Left lung (tissue), 10 donors: ENCODE results near the gene ANKRD12. TPM values are rescaled to one million over a fixed set of nuclear protein-coding genes. Genes with fewer than 3 reads are reported as not detected.

Experiments
- ATAC-seq: fragments of 200-7000 bp; cut with Tn5 transposase; one replicate; pipeline ENCODE4 v1.9.1; 2020; ENCODE audit warnings: moderate library complexity
- DNase-seq, 4 donors: peaks; one replicate each; pipeline ENCODE4 v3.0.0-alpha.2; 2013 to 2020
- H3K27ac ChIP-seq, 2 donors: fragments of 200-600 bp; sonication (generic) in 1 of 2; one replicate each; pipeline versions ENCODE4 v1.5.0 to v1.8.0; 2020 to 2021
- H3K27me3 ChIP-seq, 2 donors: fragments of 200-600 bp; sonication (generic) in 1 of 2; one replicate each; pipeline versions ENCODE4 v1.5.0 to v1.8.0; 2020 to 2021
- H3K36me3 ChIP-seq, 2 donors: fragments of 200-600 bp; sonication (generic) in 1 of 2; one replicate each; pipeline versions ENCODE4 v1.5.0 to v1.8.0; 2020 to 2021
- H3K4me1 ChIP-seq, 2 donors: fragments of 200-600 bp; one replicate each; pipeline ENCODE4 v1.8.0; 2021
- H3K4me3 ChIP-seq, 2 donors: fragments of 200-600 bp; sonication (generic) in 1 of 2; one replicate each; pipeline versions ENCODE4 v1.5.0 to v1.8.0; 2020 to 2021; ENCODE audit warnings: mild to moderate bottlenecking in 1 of 2
- H3K9me3 ChIP-seq, 2 donors: fragments of 200-600 bp; sonication (generic) in 1 of 2; one replicate each; pipeline versions ENCODE4 v1.5.0 to v1.8.0; 2020 to 2021
- intact Hi-C, 2 donors: fragments of 100-400 bp; cut with DNase I; formaldehyde crosslinking; loops; one replicate each; pipeline versions ENCODE4 v1.11.2 to v1.14.2; 2022
- polyA plus RNA-seq, 6 donors: library from polyadenylated mRNA; unstranded; fragments of 120-200 nt; gene quantifications; one replicate each; pipeline ENCODE4 v1.2.1, GENCODE V29; 2013; ENCODE audit not compliant: insufficient read length in 6 of 6
- total RNA-seq, 2 donors: library from RNA; stranded (reverse); fragmentation: NEBNext Ultra II Directional; extraction: Animal tissue kit (Norgen Biotek cat#: 25700); gene quantifications; one replicate each; pipeline ENCODE4 v1.2.1, GENCODE V29; 2021
- TF ChIP-seq, protein P1 (sequence below), 2 donors: fragments of 200-600 bp; sonication (generic) in 1 of 2; IDR thresholded peaks; one replicate each; pipeline versions ENCODE4 v1.5.0 to v1.8.0; 2021; ENCODE audit warnings: antibody characterized with exemption in 2 of 2
- donor health status: DM: no; HTN: yes; CAD: no.
- donor health status: DM: no; HTN: no; CAD: no.

The ANKRD12 gene
- total and polyA plus RNA-seq, 8 donors, result 20.0 to 64.3 (median 31.4) TPM

DNA sequence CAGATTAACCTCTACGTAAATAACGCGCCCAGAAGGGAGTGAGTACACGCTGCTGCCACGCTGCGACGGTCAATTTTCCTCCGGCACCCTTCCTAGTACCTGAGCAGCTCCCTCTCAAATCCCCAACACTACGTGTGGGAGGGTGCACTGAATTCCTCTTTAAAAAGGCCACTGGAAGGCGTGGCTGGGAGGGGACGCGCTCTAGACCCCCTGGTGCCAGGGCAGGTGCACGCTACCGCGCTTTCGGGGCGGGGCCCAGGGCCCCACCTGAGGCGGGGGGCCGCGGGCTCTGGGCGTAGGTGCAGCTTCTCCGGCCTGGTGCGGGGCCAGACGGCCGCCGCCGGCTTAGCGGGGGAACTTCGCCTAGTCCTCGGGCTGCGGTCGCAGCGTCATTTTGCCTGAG lies 668 bp upstream of the ANKRD12 start:
- intact Hi-C loops, result no loop called here
- TF ChIP-seq, protein P1, sequence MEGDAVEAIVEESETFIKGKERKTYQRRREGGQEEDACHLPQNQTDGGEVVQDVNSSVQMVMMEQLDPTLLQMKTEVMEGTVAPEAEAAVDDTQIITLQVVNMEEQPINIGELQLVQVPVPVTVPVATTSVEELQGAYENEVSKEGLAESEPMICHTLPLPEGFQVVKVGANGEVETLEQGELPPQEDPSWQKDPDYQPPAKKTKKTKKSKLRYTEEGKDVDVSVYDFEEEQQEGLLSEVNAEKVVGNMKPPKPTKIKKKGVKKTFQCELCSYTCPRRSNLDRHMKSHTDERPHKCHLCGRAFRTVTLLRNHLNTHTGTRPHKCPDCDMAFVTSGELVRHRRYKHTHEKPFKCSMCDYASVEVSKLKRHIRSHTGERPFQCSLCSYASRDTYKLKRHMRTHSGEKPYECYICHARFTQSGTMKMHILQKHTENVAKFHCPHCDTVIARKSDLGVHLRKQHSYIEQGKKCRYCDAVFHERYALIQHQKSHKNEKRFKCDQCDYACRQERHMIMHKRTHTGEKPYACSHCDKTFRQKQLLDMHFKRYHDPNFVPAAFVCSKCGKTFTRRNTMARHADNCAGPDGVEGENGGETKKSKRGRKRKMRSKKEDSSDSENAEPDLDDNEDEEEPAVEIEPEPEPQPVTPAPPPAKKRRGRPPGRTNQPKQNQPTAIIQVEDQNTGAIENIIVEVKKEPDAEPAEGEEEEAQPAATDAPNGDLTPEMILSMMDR (IDR thresholded peaks at IDR 0.05), result no peak
- peak; percentile 52 for ATAC-seq
- no peaks in the 10 kb centered on the region for H3K9me3 ChIP-seq
- peak overlapping the region; percentile 78 to 80 for H3K4me3 ChIP-seq
- peaks cover 0 to 35% of the 10 kb centered on the region in 2 donors for H3K36me3 ChIP-seq
- no peaks in the 10 kb centered on the region for H3K27me3 ChIP-seq
- peak overlapping the region; percentile 99 for H3K27ac ChIP-seq
- peak in 1 of 4 donors; percentile 43 for DNase-seq
- peaks cover 16 to 61% of the 10 kb centered on the region in 2 donors for H3K4me1 ChIP-seq

DNA sequence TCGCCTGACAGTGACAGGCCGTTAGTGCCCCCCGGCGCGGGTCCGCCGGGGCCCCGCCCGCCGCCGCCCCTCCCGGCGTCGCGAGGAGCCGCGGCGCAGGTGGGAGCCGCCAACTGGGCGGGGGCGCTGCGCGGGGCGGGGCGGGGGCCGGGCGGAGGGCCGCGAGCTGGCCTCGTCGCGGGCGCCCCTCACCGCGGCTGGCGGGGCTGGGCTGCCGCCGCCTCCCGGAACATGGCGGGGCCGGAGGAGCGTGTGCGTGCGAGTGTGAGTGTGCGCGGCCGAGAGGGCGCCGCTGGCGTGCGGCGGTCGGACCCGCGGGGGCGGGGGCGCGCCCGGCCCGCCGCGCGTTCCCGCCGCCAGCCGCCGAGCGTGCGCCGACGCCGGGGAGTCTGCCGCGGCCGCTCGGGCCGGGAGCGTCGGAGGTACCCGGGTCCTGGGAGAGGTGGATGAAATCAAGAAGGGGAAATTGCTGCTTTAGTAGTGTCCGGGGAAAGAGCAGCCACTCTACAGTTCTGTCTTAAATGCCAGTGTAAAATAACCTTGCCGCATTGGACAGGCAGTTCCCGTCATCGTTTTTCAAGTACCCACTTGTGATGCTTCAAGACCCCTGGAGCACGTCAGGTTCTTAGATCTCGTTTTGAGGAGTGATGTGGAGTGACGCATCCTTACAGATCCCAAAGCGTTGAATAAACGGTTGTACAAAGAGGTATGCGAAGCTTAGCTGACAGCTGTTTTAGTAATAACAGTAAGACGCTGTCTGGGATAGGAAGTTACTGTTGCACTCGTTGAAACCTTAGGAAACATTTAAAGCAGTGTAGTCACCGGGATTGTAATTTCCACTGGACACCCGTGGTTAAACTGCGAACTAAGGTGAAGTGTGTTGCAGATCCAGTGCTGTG lies 836 bp downstream of the ANKRD12 start:
- Histone ChIP-seq H3K27ac (peak overlapping the region; percentile 99), H3K36me3 (peaks cover 0 to 25% of the 10 kb centered on the region in 2 donors), H3K27me3 (no peaks in the 10 kb centered on the region), H3K4me3 (peak overlapping the region; percentile 78 to 80), H3K4me1 (peaks cover 20 to 77% of the 10 kb centered on the region in 2 donors), H3K9me3 (no peaks in the 10 kb centered on the region)
- DNase-seq (peak; percentile 59 to 91 (median 71)), ATAC-seq (peak; percentile 21)
- intact Hi-C loops, result no loop called here
- TF ChIP-seq, protein P1 (IDR thresholded peaks at IDR 0.05), result no peak

DNA sequence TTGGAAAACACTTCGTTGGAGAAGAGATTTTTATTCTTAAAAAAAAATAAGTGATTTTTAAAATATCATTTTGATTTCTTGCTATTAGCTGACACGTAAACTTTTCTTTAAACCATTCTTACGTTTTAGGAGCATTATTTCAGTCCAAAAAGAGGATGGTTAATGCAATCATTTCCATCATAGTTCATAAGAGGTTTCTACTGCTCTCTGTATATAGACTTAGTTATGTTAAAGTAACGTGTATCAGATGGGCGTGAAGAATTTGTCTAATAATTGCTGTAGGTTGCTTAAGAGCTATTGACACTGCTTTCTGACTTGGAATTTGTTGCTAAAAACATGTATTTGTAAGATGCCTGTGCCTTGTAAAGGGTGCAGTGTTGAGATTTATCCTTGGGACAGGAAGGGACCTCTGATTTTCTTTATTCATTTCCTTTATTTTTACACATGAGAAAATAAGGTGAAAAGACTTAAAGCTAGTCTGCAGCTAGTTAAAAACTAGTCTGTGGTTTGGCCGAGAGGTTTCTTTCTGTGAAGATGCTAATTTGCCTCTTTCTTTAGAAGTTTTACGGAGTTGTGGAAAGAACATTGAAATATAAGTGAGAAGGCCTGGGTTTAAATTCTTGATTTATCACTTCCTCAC lies 2.9 kb downstream of the ANKRD12 start:
- peak overlapping the region in 1 of 2 donors; percentile 80 for H3K4me3 ChIP-seq
- peaks cover 20 to 79% of the 10 kb centered on the region in 2 donors for H3K4me1 ChIP-seq
- TF ChIP-seq, protein P1 (IDR thresholded peaks at IDR 0.05), result no peak
- peak overlapping the region; percentile 93 to 99 for H3K27ac ChIP-seq
- no peak for ATAC-seq
- no peak for DNase-seq
- H3K27me3 ChIP-seq, result no peaks in the 10 kb centered on the region
- no peaks in the 10 kb centered on the region for H3K9me3 ChIP-seq
- H3K36me3 ChIP-seq, result peaks cover 0 to 6% of the 10 kb centered on the region in 2 donors
- intact Hi-C loops, result loop anchor here in 1 of 2 donors (10.0 kb wide), 1 partner anchor 55 kb away; no protein-coding TSS in a partner anchor

DNA sequence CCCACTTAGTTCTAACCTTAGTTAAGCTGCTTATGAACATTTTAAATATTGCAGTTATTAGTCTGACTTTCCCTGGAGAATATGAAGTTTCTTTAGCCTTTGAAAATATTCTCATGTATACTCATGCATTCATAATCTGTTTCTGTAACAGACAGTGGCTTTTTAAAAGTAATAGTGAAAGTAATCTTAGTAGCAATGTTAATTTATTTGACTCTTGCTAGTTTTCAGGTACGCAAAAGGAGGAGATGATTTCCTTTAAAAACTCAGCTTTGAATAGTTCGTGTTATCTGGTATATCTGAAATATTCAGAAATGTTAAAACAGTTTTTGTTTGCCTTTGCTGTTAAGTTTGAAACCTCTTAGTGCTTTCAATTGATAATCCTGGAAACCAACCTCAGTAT lies 3.8 kb downstream of the ANKRD12 start:
- intact Hi-C loops, result loop anchor here in 1 of 2 donors (10.0 kb wide), 1 partner anchor 56 kb away; no protein-coding TSS in a partner anchor
- Histone ChIP-seq H3K27ac (peak overlapping the region in 1 of 2 donors; percentile 99), H3K9me3 (no peaks in the 10 kb centered on the region), H3K4me1 (peaks cover 20 to 79% of the 10 kb centered on the region in 2 donors), H3K36me3 (no peaks in the 10 kb centered on the region), H3K4me3 (peak overlapping the region in 1 of 2 donors; percentile 80), H3K27me3 (no peaks in the 10 kb centered on the region)
- ATAC-seq, result no peak
- TF ChIP-seq, protein P1 (IDR thresholded peaks at IDR 0.05), result no peak
- no peak for DNase-seq

DNA sequence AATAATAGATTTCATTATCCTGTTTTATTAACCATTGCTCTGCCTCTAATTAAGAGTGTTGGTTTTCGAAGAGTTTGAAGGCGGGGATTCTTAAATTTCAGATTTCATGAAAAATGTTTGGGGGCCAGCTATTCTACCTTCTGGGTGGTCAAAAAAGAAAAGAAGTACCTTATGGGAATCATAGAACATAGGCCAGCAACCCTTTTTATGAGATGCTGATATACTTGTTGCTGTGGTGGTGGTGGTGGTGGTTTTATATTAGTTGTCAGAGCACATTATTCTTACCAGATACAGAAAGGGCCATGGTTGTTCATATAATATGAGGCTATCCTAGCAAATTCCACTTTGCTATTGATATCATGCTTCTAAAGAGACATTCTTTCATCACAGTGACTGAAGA lies 4.4 kb downstream of the ANKRD12 start:
- intact Hi-C loops, result loop anchor here in 1 of 2 donors (10.0 kb wide), 1 partner anchor 56 kb away; no protein-coding TSS in a partner anchor
- H3K9me3 ChIP-seq, result no peaks in the 10 kb centered on the region
- TF ChIP-seq, protein P1 (IDR thresholded peaks at IDR 0.05), result no peak
- DNase-seq, result no peak
- no peaks in the 10 kb centered on the region for H3K27me3 ChIP-seq
- H3K4me3 ChIP-seq, result peak overlapping the region in 1 of 2 donors; percentile 80
- H3K4me1 ChIP-seq, result peaks cover 20 to 79% of the 10 kb centered on the region in 2 donors
- H3K36me3 ChIP-seq, result no peaks in the 10 kb centered on the region
- ATAC-seq, result no peak
- peak overlapping the region in 1 of 2 donors; percentile 11 for H3K27ac ChIP-seq
